Mesendoderm (in vitro differentiated cells): ENCODE data around the gene SLC6A7.

Experiments used
- DNase-seq: peaks from one replicate; pipeline ENCODE4 v3.0.0; 2013
- H2AK5ac ChIP-seq: 2 replicates; pipeline ENCODE4 v1.6.1; 2013; ENCODE audit warnings: low read length, inconsistent platforms
- H2BK120ac ChIP-seq: 2 replicates; pipeline ENCODE4 v1.6.1; 2013; ENCODE audit warnings: low read depth, mild to moderate bottlenecking, low read length, moderate library complexity, mixed read lengths
- H2BK15ac ChIP-seq: replicated peaks from 2 replicates; pipeline ENCODE4 v1.6.1; 2013; ENCODE audit warnings: low read depth, mild to moderate bottlenecking, moderate library complexity
- H2BK5ac ChIP-seq: 2 replicates; pipeline ENCODE4 v1.6.1; 2013; ENCODE audit warnings: low read length, inconsistent platforms
- H3K18ac ChIP-seq: 2 replicates; pipeline ENCODE4 v1.6.1; 2013; ENCODE audit warnings: mild to moderate bottlenecking, low read length, mixed read lengths
- H3K23ac ChIP-seq: one replicate; pipeline ENCODE4 v1.6.1; 2013; ENCODE audit warnings: low read length
- H3K27ac ChIP-seq: 2 replicates; pipeline ENCODE4 v1.5.1; 2013; ENCODE audit warnings: low read depth, mild to moderate bottlenecking, inconsistent platforms, low read length, moderate library complexity
- H3K27me3 ChIP-seq: 2 replicates; pipeline ENCODE4 v1.6.1; 2013; ENCODE audit warnings: low read length, control low read depth, mild to moderate bottlenecking, inconsistent platforms; ENCODE audit not compliant: insufficient read depth, poor library complexity
- H3K36me3 ChIP-seq: 2 replicates; pipeline ENCODE4 v1.6.1; 2013; ENCODE audit warnings: low read length, inconsistent platforms; ENCODE audit not compliant: control insufficient read depth, insufficient read depth
- H3K4ac ChIP-seq: one replicate; pipeline ENCODE4 v1.6.1; 2013; ENCODE audit warnings: low read depth, mild to moderate bottlenecking, low read length, moderate library complexity
- H3K4me1 ChIP-seq: 2 replicates; pipeline ENCODE4 v1.6.1; 2013; ENCODE audit warnings: low read depth, low read length, inconsistent platforms; ENCODE audit not compliant: control insufficient read depth
- H3K4me2 ChIP-seq: 2 replicates; pipeline ENCODE4 v1.6.1; 2013; ENCODE audit warnings: low read length
- H3K4me3 ChIP-seq: 2 replicates; pipeline ENCODE4 v1.5.1; 2013; ENCODE audit warnings: mild to moderate bottlenecking, low read length
- H3K56ac ChIP-seq: one replicate; pipeline ENCODE4 v1.6.1; 2013; ENCODE audit warnings: low read length
- H3K79me1 ChIP-seq: 2 replicates; pipeline ENCODE4 v1.6.1; 2013; ENCODE audit warnings: low read length, inconsistent platforms
- H3K79me2 ChIP-seq: 2 replicates; pipeline ENCODE4 v1.6.1; 2013; ENCODE audit warnings: mild to moderate bottlenecking, low read length; ENCODE audit not compliant: control insufficient read depth, insufficient read depth
- H3K9ac ChIP-seq: 2 replicates; pipeline ENCODE4 v1.6.1; 2013; ENCODE audit warnings: low read length, inconsistent platforms
- H4K5ac ChIP-seq: one replicate; pipeline ENCODE4 v1.6.1; 2013; ENCODE audit warnings: low read length
- H4K8ac ChIP-seq: one replicate; pipeline ENCODE4 v1.6.1; 2013; ENCODE audit warnings: low read depth, mild to moderate bottlenecking, control low read depth, low read length, moderate library complexity
- WGBS: extraction: QIAGEN DNeasy Blood & Tissue Kit; methylation state at CpG from one replicate; pipeline ENCODE4 v1.1.7; 2013; ENCODE audit warnings: low lambda C conversion rate, missing lambda C conversion rate; ENCODE audit not compliant: insufficient coverage; ENCODE audit errors: extremely low coverage; 5-methylcytosine and 5-hydroxymethylcytosine counted together

SLC6A7 gene

GRCh38 chr5:150166037-150166649 lies 23.7 kb upstream of the SLC6A7 start:
- H3K18ac ChIP-seq, result peak overlapping the region; percentile 21
- H3K9ac ChIP-seq, result no peak overlapping the region
- H3K4ac ChIP-seq, result no peak overlapping the region
- no peaks in the 10 kb centered on the region for H3K36me3 ChIP-seq
- no peak for DNase-seq
- WGBS, result no CpG with 5 or more reads among the region's 27 CpGs
- H4K8ac ChIP-seq, result no peak overlapping the region
- H3K4me2 ChIP-seq, result no peak overlapping the region
- no peaks in the 10 kb centered on the region for H3K79me1 ChIP-seq
- H2AK5ac ChIP-seq, result no peak overlapping the region
- no peak overlapping the region for H2BK5ac ChIP-seq
- no peak overlapping the region for H2BK120ac ChIP-seq
- H3K4me3 ChIP-seq, result no peak overlapping the region
- peak overlapping the region; percentile 75 for H3K56ac ChIP-seq
- H3K4me1 ChIP-seq, result peaks cover 2% of the 10 kb centered on the region
- H3K27ac ChIP-seq, result no peak overlapping the region
- no peak overlapping the region for H4K5ac ChIP-seq
- H3K27me3 ChIP-seq, result no peaks in the 10 kb centered on the region
- H2BK15ac ChIP-seq, result no peak overlapping the region
- H3K23ac ChIP-seq, result no peak overlapping the region
- no peaks in the 10 kb centered on the region for H3K79me2 ChIP-seq

- H2BK5ac ChIP-seq, result no peak within 1 kb of the TSS
- WGBS, result no CpG with 5 or more reads among the region's 93 CpGs
- H3K79me1 ChIP-seq, result no peaks in the 10 kb centered on the region
- H3K36me3 ChIP-seq, result no peaks in the 10 kb centered on the region
- no peak within 1 kb of the TSS for H4K5ac ChIP-seq
- peak within 1 kb of the TSS; percentile 13 for H3K4me2 ChIP-seq
- no peak within 1 kb of the TSS for H2BK15ac ChIP-seq
- H2BK120ac ChIP-seq, result no peak within 1 kb of the TSS
- DNase-seq, result peak; percentile 29
- no peak within 1 kb of the TSS for H3K4me3 ChIP-seq
- H3K79me2 ChIP-seq, result no peaks in the 10 kb centered on the region
- peak within 1 kb of the TSS; percentile 75 for H3K56ac ChIP-seq
- no peaks in the 10 kb centered on the region for H3K27me3 ChIP-seq
- peak within 1 kb of the TSS; percentile 24 for H3K4ac ChIP-seq
- H3K18ac ChIP-seq, result peak within 1 kb of the TSS; percentile 43
- H3K4me1 ChIP-seq, result no peaks in the 10 kb centered on the region
- no peak within 1 kb of the TSS for H3K23ac ChIP-seq
- H3K27ac ChIP-seq, result no peak within 1 kb of the TSS
- H2AK5ac ChIP-seq, result no peak within 1 kb of the TSS
- H3K9ac ChIP-seq, result no peak within 1 kb of the TSS
- no peak within 1 kb of the TSS for H4K8ac ChIP-seq
Observed at GRCh38 chr5:150166650-150167511, 23.0 kb upstream of the SLC6A7 start, which contains the start of gene CDX1. TSS of gene CDX1 (plus strand) at chr5:150166778. CDS start at chr5:150166877, 99 bp downstream.

GRCh38 chr5:150167512-150167850 lies 22.4 kb upstream of the SLC6A7 start:
- Histone ChIP-seq H3K23ac (no peak overlapping the region), H3K4me3 (no peak overlapping the region), H3K4me1 (no peaks in the 10 kb centered on the region), H3K79me2 (no peaks in the 10 kb centered on the region), H3K36me3 (no peaks in the 10 kb centered on the region), H4K5ac (no peak overlapping the region), H2BK120ac (no peak overlapping the region), H4K8ac (no peak overlapping the region), H3K27me3 (no peaks in the 10 kb centered on the region), H3K18ac (peak overlapping the region; percentile 43), H2AK5ac (no peak overlapping the region), H3K27ac (no peak overlapping the region), H3K9ac (no peak overlapping the region), H3K79me1 (no peaks in the 10 kb centered on the region), H2BK15ac (no peak overlapping the region), H3K4me2 (no peak overlapping the region), H3K56ac (peak overlapping the region; percentile 17), H3K4ac (no peak overlapping the region), H2BK5ac (no peak overlapping the region)
- DNase-seq, result peak; percentile 38
- no CpG with 5 or more reads among the region's 15 CpGs for whole genome bisulfite sequencing

- Histone ChIP-seq H3K18ac (no peak overlapping the region), H2BK120ac (no peak overlapping the region), H3K79me2 (no peaks in the 10 kb centered on the region), H3K9ac (no peak overlapping the region), H3K56ac (no peak overlapping the region), H3K36me3 (no peaks in the 10 kb centered on the region), H3K27ac (no peak overlapping the region), H2AK5ac (no peak overlapping the region), H3K4ac (no peak overlapping the region), H3K79me1 (no peaks in the 10 kb centered on the region), H2BK5ac (no peak overlapping the region), H3K4me1 (no peaks in the 10 kb centered on the region), H3K4me2 (no peak overlapping the region), H2BK15ac (no peak overlapping the region), H3K27me3 (no peaks in the 10 kb centered on the region), H3K23ac (no peak overlapping the region), H4K8ac (no peak overlapping the region), H4K5ac (no peak overlapping the region), H3K4me3 (no peak overlapping the region)
- DNase-seq, result peak; percentile 30
- WGBS, result no CpG with 5 or more reads among the region's 14 CpGs
Observed at GRCh38 chr5:150167908-150168307, 22.0 kb upstream of the SLC6A7 start.

- no peaks in the 10 kb centered on the region for H3K79me2 ChIP-seq
- H3K9ac ChIP-seq, result no peak overlapping the region
- H3K36me3 ChIP-seq, result no peaks in the 10 kb centered on the region
- H3K27ac ChIP-seq, result no peak overlapping the region
- no peak for DNase-seq
- no peak overlapping the region for H4K5ac ChIP-seq
- no peak overlapping the region for H3K4me2 ChIP-seq
- H3K56ac ChIP-seq, result no peak overlapping the region
- H3K4me1 ChIP-seq, result no peaks in the 10 kb centered on the region
- H3K23ac ChIP-seq, result no peak overlapping the region
- no peak overlapping the region for H3K4me3 ChIP-seq
- H3K79me1 ChIP-seq, result no peaks in the 10 kb centered on the region
- no peak overlapping the region for H3K18ac ChIP-seq
- H2BK15ac ChIP-seq, result no peak overlapping the region
- WGBS, result no CpG with 5 or more reads among the region's 3 CpGs
- no peak overlapping the region for H2BK120ac ChIP-seq
- no peak overlapping the region for H2BK5ac ChIP-seq
- H3K27me3 ChIP-seq, result no peaks in the 10 kb centered on the region
- no peak overlapping the region for H3K4ac ChIP-seq
- no peak overlapping the region for H2AK5ac ChIP-seq
- H4K8ac ChIP-seq, result no peak overlapping the region
Observed at GRCh38 chr5:150168864-150169263, 21.0 kb upstream of the SLC6A7 start.
